Activated CD4-positive, alpha-beta memory T cell treated with anti-CD3 and anti-CD28 coated beads for 36 hours (primary cell): Measurements from ENCODE around the gene ADAMTSL3. TPM values are rescaled to one million over a fixed set of nuclear protein-coding genes. Genes with fewer than 3 reads are reported as not detected.
"Not testable (repeated sequence)": the region's sequence is repeated elsewhere in the genome, so short reads cannot be mapped to it uniquely, and the experiment has no call there.

ENCODE experiments used
- CTCF ChIA-PET: fragments of 350-600 bp; sonication (Branson Sonifier 250); formaldehyde crosslinking; loops from one replicate; lab custom pipeline; 2021; ENCODE audit warnings: antibody characterized with exemption, inconsistent platforms; lab: Charles Lee
- POLR2A ChIA-PET: fragments of 350-600 bp; sonication (Branson Sonifier 250); formaldehyde crosslinking; loops from one replicate; lab custom pipeline; 2021; ENCODE audit warnings: antibody characterized with exemption; lab: Charles Lee
- DNase-seq: peaks from one replicate; pipeline ENCODE4 v3.0.0-alpha.2; 2020
- H3K27ac Mint-ChIP-seq: one replicate; pipeline ENCODE4 v1.8.0; 2021; ENCODE audit warnings: mixed read lengths
- H3K27me3 Mint-ChIP-seq: one replicate; pipeline ENCODE4 v1.8.0; 2021; ENCODE audit warnings: mixed read lengths
- H3K36me3 Mint-ChIP-seq: one replicate; pipeline ENCODE4 v1.8.0; 2021; ENCODE audit warnings: mixed read lengths
- H3K4me1 Mint-ChIP-seq: one replicate; pipeline ENCODE4 v1.8.0; 2021; ENCODE audit warnings: low read depth, mixed read lengths
- H3K4me3 Mint-ChIP-seq: one replicate; pipeline ENCODE4 v1.8.0; 2021; ENCODE audit warnings: mild to moderate bottlenecking, mixed read lengths
- H3K9me3 Mint-ChIP-seq: one replicate; pipeline ENCODE4 v1.8.0; 2021; ENCODE audit warnings: mixed read lengths
- intact Hi-C: fragments of 100-400 bp; cut with micrococcal nuclease; formaldehyde crosslinking; loops from one replicate; pipeline ENCODE4 v1.15.1; 2023
- total RNA-seq, 2 experiments: library from RNA; stranded (reverse); gene quantifications; one replicate each; pipeline ENCODE4 v1.2.3, GENCODE V29; 2021

Gene ADAMTSL3
- total RNA-seq, 2 experiments from 2014 or later, result not detected

GRCh38 chr15:83694536-83694935, 40.6 kb downstream of the ADAMTSL3 start:
- ChIA-PET POLR2A (no interaction called here), CTCF (no interaction called here)
- H3K4me3 Mint-ChIP-seq, result no peak overlapping the region

GRCh38 chr15:83695246-83695645, 41.3 kb downstream of the ADAMTSL3 start:
- CTCF ChIA-PET, result no interaction called here

More at GRCh38 chr15:83694536-83694935, 40.6 kb downstream of the ADAMTSL3 start:
- intact Hi-C loops, result no loop called here
- Mint-ChIP-seq H3K9me3 (no peaks in the 10 kb centered on the region), H3K4me1 (no peaks in the 10 kb centered on the region), H3K36me3 (no peaks in the 10 kb centered on the region), H3K27ac (no peak overlapping the region), H3K27me3 (no peaks in the 10 kb centered on the region)
- DNase-seq, result no peak

GRCh38 chr15:83695901-83696425, 42.0 kb downstream of the ADAMTSL3 start:
- Mint-ChIP-seq H3K27ac (no peak overlapping the region), H3K36me3 (no peaks in the 10 kb centered on the region), H3K4me3 (no peak overlapping the region), H3K4me1 (no peaks in the 10 kb centered on the region), H3K27me3 (no peaks in the 10 kb centered on the region), H3K9me3 (no peaks in the 10 kb centered on the region)
- ChIA-PET CTCF (no interaction called here), POLR2A (no interaction called here)
- intact Hi-C loops, result no loop called here
- DNase-seq, result no peak

More at GRCh38 chr15:83695246-83695645, 41.3 kb downstream of the ADAMTSL3 start:
- intact Hi-C loops, result no loop called here
- Mint-ChIP-seq H3K4me1 (no peaks in the 10 kb centered on the region), H3K9me3 (no peaks in the 10 kb centered on the region), H3K27ac (no peak overlapping the region), H3K36me3 (no peaks in the 10 kb centered on the region), H3K27me3 (no peaks in the 10 kb centered on the region), H3K4me3 (no peak overlapping the region)
- DNase-seq, result no peak
- POLR2A ChIA-PET, result no interaction called here

GRCh38 chr15:83697716-83698115, 43.8 kb downstream of the ADAMTSL3 start:
- ChIA-PET CTCF (no interaction called here), POLR2A (no interaction called here)
- Mint-ChIP-seq H3K4me1 (no peaks in the 10 kb centered on the region), H3K27ac (no peak overlapping the region), H3K27me3 (no peaks in the 10 kb centered on the region), H3K36me3 (no peaks in the 10 kb centered on the region), H3K9me3 (no peaks in the 10 kb centered on the region), H3K4me3 (no peak overlapping the region)
- intact Hi-C loops, result no loop called here
- DNase-seq, result no peak

GRCh38 chr15:83698294-83698693, 44.4 kb downstream of the ADAMTSL3 start:
- intact Hi-C loops, result no loop called here
- Mint-ChIP-seq H3K4me1 (no peaks in the 10 kb centered on the region), H3K9me3 (no peaks in the 10 kb centered on the region), H3K27ac (no peak overlapping the region), H3K27me3 (no peaks in the 10 kb centered on the region), H3K4me3 (no peak overlapping the region), H3K36me3 (no peaks in the 10 kb centered on the region)
- DNase-seq, result no peak
- ChIA-PET POLR2A (no interaction called here), CTCF (no interaction called here)

GRCh38 chr15:83699028-83699427, 45.1 kb downstream of the ADAMTSL3 start:
- Mint-ChIP-seq H3K4me1 (no peaks in the 10 kb centered on the region), H3K4me3 (no peak overlapping the region), H3K9me3 (no peaks in the 10 kb centered on the region), H3K27ac (no peak overlapping the region), H3K27me3 (no peaks in the 10 kb centered on the region), H3K36me3 (no peaks in the 10 kb centered on the region)
- ChIA-PET CTCF (no interaction called here), POLR2A (no interaction called here)
- intact Hi-C loops, result no loop called here
- no peak for DNase-seq

- Mint-ChIP-seq H3K27me3 (no peaks in the 10 kb centered on the region), H3K4me3 (no peak overlapping the region), H3K9me3 (no peaks in the 10 kb centered on the region), H3K36me3 (no peaks in the 10 kb centered on the region), H3K27ac (no peak overlapping the region), H3K4me1 (no peaks in the 10 kb centered on the region)
- no peak for DNase-seq
- CTCF ChIA-PET, result no interaction called here
- POLR2A ChIA-PET, result no interaction called here
- intact Hi-C loops, result no loop called here
These were observed 46.2 kb downstream of the ADAMTSL3 start for GRCh38 chr15:83700082-83700481.

- CTCF ChIA-PET, H3K4me1 Mint-ChIP-seq, H3K27me3 Mint-ChIP-seq, POLR2A ChIA-PET, DNase-seq, H3K4me3 Mint-ChIP-seq, H3K36me3 Mint-ChIP-seq, H3K27ac Mint-ChIP-seq, H3K9me3 Mint-ChIP-seq, intact Hi-C loops: not testable (repeated sequence)
These were observed 48.4 kb downstream of the ADAMTSL3 start for GRCh38 chr15:83702314-83702713.

GRCh38 chr15:83708328-83708727, 54.4 kb downstream of the ADAMTSL3 start:
- Mint-ChIP-seq H3K27ac (no peak overlapping the region), H3K4me3 (no peak overlapping the region), H3K9me3 (no peaks in the 10 kb centered on the region), H3K4me1 (no peaks in the 10 kb centered on the region), H3K27me3 (no peaks in the 10 kb centered on the region), H3K36me3 (no peaks in the 10 kb centered on the region)
- DNase-seq, result no peak
- POLR2A ChIA-PET, result no interaction called here
- CTCF ChIA-PET, result interaction anchor here (1.2 kb wide), 1 partner anchor 136 kb away, joined by 3 read pairs; no protein-coding TSS in a partner anchor
- intact Hi-C loops, result no loop called here

GRCh38 chr15:83709241-83709640, 55.3 kb downstream of the ADAMTSL3 start:
- POLR2A ChIA-PET, result no interaction called here
- CTCF ChIA-PET, result interaction anchor here (1.2 kb wide), 1 partner anchor 136 kb away, joined by 3 read pairs; no protein-coding TSS in a partner anchor
- no peak for DNase-seq
- H3K4me3 Mint-ChIP-seq, result no peak overlapping the region
- no peaks in the 10 kb centered on the region for H3K4me1 Mint-ChIP-seq
- H3K27me3 Mint-ChIP-seq, result no peaks in the 10 kb centered on the region
- no peaks in the 10 kb centered on the region for H3K36me3 Mint-ChIP-seq
- no peaks in the 10 kb centered on the region for H3K9me3 Mint-ChIP-seq
- intact Hi-C loops, result no loop called here
- no peak overlapping the region for H3K27ac Mint-ChIP-seq

GRCh38 chr15:83709811-83710210, 55.9 kb downstream of the ADAMTSL3 start:
- POLR2A ChIA-PET, result no interaction called here
- Mint-ChIP-seq H3K27me3 (no peaks in the 10 kb centered on the region), H3K9me3 (no peaks in the 10 kb centered on the region), H3K4me1 (no peaks in the 10 kb centered on the region), H3K4me3 (no peak overlapping the region), H3K36me3 (no peaks in the 10 kb centered on the region), H3K27ac (no peak overlapping the region)
- no peak for DNase-seq
- intact Hi-C loops, result no loop called here
- CTCF ChIA-PET, result no interaction called here

- no peak for DNase-seq
- intact Hi-C loops, result no loop called here
- ChIA-PET POLR2A (no interaction called here), CTCF (no interaction called here)
- no peaks in the 10 kb centered on the region for H3K27me3 Mint-ChIP-seq
- no peaks in the 10 kb centered on the region for H3K9me3 Mint-ChIP-seq
- no peaks in the 10 kb centered on the region for H3K4me1 Mint-ChIP-seq
- H3K4me3 Mint-ChIP-seq, result no peak overlapping the region
- H3K27ac Mint-ChIP-seq, result no peak overlapping the region
- H3K36me3 Mint-ChIP-seq, result no peaks in the 10 kb centered on the region
These were observed 56.5 kb downstream of the ADAMTSL3 start for GRCh38 chr15:83710452-83710851.

- H3K27me3 Mint-ChIP-seq, result no peaks in the 10 kb centered on the region
- ChIA-PET CTCF (no interaction called here), POLR2A (no interaction called here)
- no peak overlapping the region for H3K27ac Mint-ChIP-seq
- H3K4me1 Mint-ChIP-seq, result no peaks in the 10 kb centered on the region
- intact Hi-C loops, result no loop called here
- H3K36me3 Mint-ChIP-seq, result no peaks in the 10 kb centered on the region
- H3K9me3 Mint-ChIP-seq, result no peaks in the 10 kb centered on the region
- no peak overlapping the region for H3K4me3 Mint-ChIP-seq
- DNase-seq, result no peak
These were observed 57.3 kb downstream of the ADAMTSL3 start for GRCh38 chr15:83711236-83711635.
